Karpas-422 (cell line): ENCODE data around the gene BTNL3. TPM values are rescaled to one million over a fixed set of nuclear protein-coding genes. Genes with fewer than 3 reads are reported as not detected.

Source experiments
- DNase-seq: peaks from one replicate; pipeline ENCODE4 v3.0.0-alpha.2; 2015
- H2AFZ ChIP-seq: fragments of 200-600 bp; sonication (generic); 2 replicates; pipeline ENCODE4 v1.6.1; 2014; ENCODE audit warnings: antibody characterized with exemption, low read length, mixed read lengths
- H3K27ac ChIP-seq: fragments of 200-600 bp; sonication (generic); 2 replicates; pipeline ENCODE4 v1.5.1; 2014; ENCODE audit warnings: mild to moderate bottlenecking, low read length, moderate library complexity
- H3K27me3 ChIP-seq: fragments of 200-600 bp; sonication (generic); 2 replicates; pipeline ENCODE4 v1.6.1; 2014; ENCODE audit warnings: low read length, mixed read lengths
- H3K36me3 ChIP-seq: fragments of 200-600 bp; sonication (generic); 2 replicates; pipeline ENCODE4 v1.6.1; 2014; ENCODE audit warnings: low read length, mixed read lengths; ENCODE audit not compliant: insufficient read depth
- H3K4me1 ChIP-seq: fragments of 200-600 bp; sonication (generic); 2 replicates; pipeline ENCODE4 v1.6.1; 2014; ENCODE audit warnings: mild to moderate bottlenecking, low read length, mixed read lengths
- H3K4me2 ChIP-seq: fragments of 200-600 bp; sonication (generic); 2 replicates; pipeline ENCODE4 v1.6.1; 2014; ENCODE audit warnings: low read length, low read depth, mild to moderate bottlenecking; ENCODE audit not compliant: poor library complexity, severe bottlenecking
- H3K4me3 ChIP-seq: fragments of 200-600 bp; sonication (generic); 2 replicates; pipeline ENCODE4 v1.5.1; 2014; ENCODE audit warnings: mild to moderate bottlenecking, antibody characterized with exemption, low read length, mixed read lengths
- H3K79me2 ChIP-seq: fragments of 200-600 bp; sonication (generic); 2 replicates; pipeline ENCODE4 v1.6.1; 2014; ENCODE audit warnings: mild to moderate bottlenecking, low read length, mixed read lengths
- H3K9ac ChIP-seq: fragments of 200-600 bp; sonication (generic); 2 replicates; pipeline ENCODE4 v1.6.0; 2014; ENCODE audit warnings: low read length
- H3K9me2 ChIP-seq: fragments of 200-600 bp; sonication (generic), shearing (Covaris generic); replicated peaks from 2 replicates; pipeline ENCODE4 v1.6.0; 2014; ENCODE audit warnings: mild to moderate bottlenecking, low read length, moderate library complexity; ENCODE audit not compliant: insufficient read depth
- H3K9me3 ChIP-seq: fragments of 300-700, 200-600 bp; sonication (generic); 2 replicates; pipeline ENCODE4 v1.6.1; 2014; ENCODE audit warnings: low read length, mixed read lengths
- H4K20me1 ChIP-seq: fragments of 200-600 bp; sonication (generic); 2 replicates; pipeline ENCODE4 v1.6.1; 2014; ENCODE audit warnings: mild to moderate bottlenecking, antibody characterized with exemption, low read length, low read depth; ENCODE audit not compliant: insufficient read depth
- total RNA-seq: library from RNA; depleted of rRNA; stranded (reverse); fragments of >200 nt; shearing (Covaris generic); gene quantifications from 2 replicates; pipeline ENCODE4 v1.2.3, GENCODE V29; 2014; ENCODE audit warnings: low replicate concordance; rRNA removed

BTNL3 gene, protein sequence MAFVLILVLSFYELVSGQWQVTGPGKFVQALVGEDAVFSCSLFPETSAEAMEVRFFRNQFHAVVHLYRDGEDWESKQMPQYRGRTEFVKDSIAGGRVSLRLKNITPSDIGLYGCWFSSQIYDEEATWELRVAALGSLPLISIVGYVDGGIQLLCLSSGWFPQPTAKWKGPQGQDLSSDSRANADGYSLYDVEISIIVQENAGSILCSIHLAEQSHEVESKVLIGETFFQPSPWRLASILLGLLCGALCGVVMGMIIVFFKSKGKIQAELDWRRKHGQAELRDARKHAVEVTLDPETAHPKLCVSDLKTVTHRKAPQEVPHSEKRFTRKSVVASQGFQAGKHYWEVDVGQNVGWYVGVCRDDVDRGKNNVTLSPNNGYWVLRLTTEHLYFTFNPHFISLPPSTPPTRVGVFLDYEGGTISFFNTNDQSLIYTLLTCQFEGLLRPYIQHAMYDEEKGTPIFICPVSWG
- total RNA-seq: not detected in 2 replicates

DNA sequence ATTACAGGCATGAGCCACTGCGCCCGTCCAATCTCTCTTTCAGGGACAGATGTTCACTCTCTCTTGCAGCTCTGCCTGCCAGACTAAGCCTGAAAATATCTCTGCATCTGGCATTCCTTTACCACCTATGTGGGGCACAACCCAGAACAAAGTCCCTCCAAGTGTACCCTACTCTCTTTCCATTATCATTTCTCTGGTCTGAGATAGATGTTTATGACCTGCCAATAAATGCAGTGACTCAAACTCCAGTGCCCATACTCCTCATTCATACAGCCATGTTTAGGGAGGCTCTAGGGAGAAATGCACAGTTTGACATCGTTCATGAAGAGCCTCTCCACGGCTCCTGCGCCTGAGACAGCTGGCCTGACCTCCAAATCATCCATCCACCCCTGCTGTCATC lies at the start of gene BTNL3:
Gene BTNL3 (plus strand): TSS at position 255 of the 400 bp plus-strand sequence. CDS start 183 bp downstream, outside the sequence.
- no peak within 1 kb of the TSS for H3K27ac ChIP-seq
- H3K36me3 ChIP-seq: no peaks in the 10 kb centered on the region
- H4K20me1 ChIP-seq: no peaks in the 10 kb centered on the region
- no peaks in the 10 kb centered on the region for H3K9me2 ChIP-seq
- H3K9me3 ChIP-seq: no peaks in the 10 kb centered on the region
- no peak within 1 kb of the TSS for H3K9ac ChIP-seq
- H3K27me3 ChIP-seq: peaks cover 4% of the 10 kb centered on the region; the same call in 1 of the 2 replicates
- no peak within 1 kb of the TSS for H3K4me2 ChIP-seq
- no peak for DNase-seq
- H3K79me2 ChIP-seq: no peaks in the 10 kb centered on the region
- no peak within 1 kb of the TSS for H3K4me3 ChIP-seq
- no peak within 1 kb of the TSS for H2AFZ ChIP-seq
- H3K4me1 ChIP-seq: no peaks in the 10 kb centered on the region

DNA sequence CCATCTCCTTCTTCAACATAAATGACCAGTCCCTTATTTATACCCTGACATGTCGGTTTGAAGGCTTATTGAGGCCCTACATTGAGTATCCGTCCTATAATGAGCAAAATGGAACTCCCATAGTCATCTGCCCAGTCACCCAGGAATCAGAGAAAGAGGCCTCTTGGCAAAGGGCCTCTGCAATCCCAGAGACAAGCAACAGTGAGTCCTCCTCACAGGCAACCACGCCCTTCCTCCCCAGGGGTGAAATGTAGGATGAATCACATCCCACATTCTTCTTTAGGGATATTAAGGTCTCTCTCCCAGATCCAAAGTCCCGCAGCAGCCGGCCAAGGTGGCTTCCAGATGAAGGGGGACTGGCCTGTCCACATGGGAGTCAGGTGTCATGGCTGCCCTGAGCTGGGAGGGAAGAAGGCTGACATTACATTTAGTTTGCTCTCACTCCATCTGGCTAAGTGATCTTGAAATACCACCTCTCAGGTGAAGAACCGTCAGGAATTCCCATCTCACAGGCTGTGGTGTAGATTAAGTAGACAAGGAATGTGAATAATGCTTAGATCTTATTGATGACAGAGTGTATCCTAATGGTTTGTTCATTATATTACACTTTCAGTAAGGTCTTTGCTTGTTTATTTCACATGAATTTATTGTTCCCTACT lies 38.2 kb upstream of the BTNL3 start:
- Histone ChIP-seq H3K36me3 (no peaks in the 10 kb centered on the region), H3K9me3 (no peaks in the 10 kb centered on the region), H3K9ac (no peak overlapping the region), H3K4me2 (no peak overlapping the region), H3K4me3 (no peak overlapping the region), H2AFZ (no peak overlapping the region), H4K20me1 (no peaks in the 10 kb centered on the region), H3K4me1 (no peaks in the 10 kb centered on the region), H3K9me2 (no peaks in the 10 kb centered on the region), H3K27ac (no peak overlapping the region), H3K79me2 (no peaks in the 10 kb centered on the region), H3K27me3 (no peaks in the 10 kb centered on the region)
- DNase-seq: no peak

DNA sequence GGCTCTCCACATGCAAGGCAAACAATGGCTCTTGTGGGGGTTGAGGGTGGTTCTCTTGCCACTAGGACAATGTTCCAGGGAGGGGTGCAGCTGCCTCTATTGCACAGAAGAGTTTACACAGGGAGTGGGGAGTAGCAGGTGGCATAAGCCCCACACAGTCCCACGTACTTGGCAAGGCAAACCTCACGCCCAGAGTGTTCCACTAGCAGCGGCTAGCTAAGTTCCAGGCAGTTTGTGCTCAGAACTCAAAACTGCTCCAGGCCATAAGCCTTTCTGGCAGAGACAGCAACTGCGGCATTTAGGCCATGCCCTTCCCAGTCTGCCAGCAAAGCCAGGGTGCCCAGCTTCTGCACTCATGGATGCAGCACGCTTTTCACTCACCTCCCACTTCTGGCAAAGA lies 29.0 kb upstream of the BTNL3 start:
- H3K9me2 ChIP-seq: no peaks in the 10 kb centered on the region
- H3K9me3 ChIP-seq: no peaks in the 10 kb centered on the region
- no peaks in the 10 kb centered on the region for H4K20me1 ChIP-seq
- H3K4me2 ChIP-seq: no peak overlapping the region
- H3K4me1 ChIP-seq: no peaks in the 10 kb centered on the region
- no peak for DNase-seq
- no peak overlapping the region for H2AFZ ChIP-seq
- H3K4me3 ChIP-seq: no peak overlapping the region
- H3K9ac ChIP-seq: no peak overlapping the region
- no peaks in the 10 kb centered on the region for H3K27me3 ChIP-seq
- no peaks in the 10 kb centered on the region for H3K36me3 ChIP-seq
- H3K27ac ChIP-seq: no peak overlapping the region
- H3K79me2 ChIP-seq: no peaks in the 10 kb centered on the region

DNA sequence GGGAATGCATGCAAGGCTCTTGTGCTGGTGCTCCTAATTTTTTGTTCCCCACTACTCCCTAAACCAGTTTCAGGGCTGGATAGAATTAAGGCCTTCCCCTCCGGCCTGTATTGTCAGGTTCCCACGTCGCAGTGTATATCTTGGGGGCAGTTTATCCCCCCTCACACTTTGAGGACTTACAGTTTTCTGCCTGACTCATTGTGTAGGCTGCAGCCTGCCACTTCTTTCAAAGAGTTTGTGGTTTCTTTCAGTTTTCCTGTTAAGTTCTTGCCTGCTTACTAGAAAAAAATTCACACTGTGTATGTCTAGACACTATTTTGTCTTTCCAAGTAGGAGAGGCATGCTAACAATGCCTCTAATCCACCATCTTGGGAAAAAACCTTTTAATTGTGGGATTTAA lies 28.4 kb upstream of the BTNL3 start:
- H3K4me2 ChIP-seq: no peak overlapping the region
- no peaks in the 10 kb centered on the region for H3K27me3 ChIP-seq
- H2AFZ ChIP-seq: no peak overlapping the region
- H3K36me3 ChIP-seq: no peaks in the 10 kb centered on the region
- H3K9ac ChIP-seq: no peak overlapping the region
- no peak for DNase-seq
- no peaks in the 10 kb centered on the region for H3K9me2 ChIP-seq
- no peaks in the 10 kb centered on the region for H3K79me2 ChIP-seq
- H3K4me3 ChIP-seq: no peak overlapping the region
- no peaks in the 10 kb centered on the region for H4K20me1 ChIP-seq
- H3K27ac ChIP-seq: no peak overlapping the region
- H3K9me3 ChIP-seq: no peaks in the 10 kb centered on the region
- H3K4me1 ChIP-seq: no peaks in the 10 kb centered on the region

DNA sequence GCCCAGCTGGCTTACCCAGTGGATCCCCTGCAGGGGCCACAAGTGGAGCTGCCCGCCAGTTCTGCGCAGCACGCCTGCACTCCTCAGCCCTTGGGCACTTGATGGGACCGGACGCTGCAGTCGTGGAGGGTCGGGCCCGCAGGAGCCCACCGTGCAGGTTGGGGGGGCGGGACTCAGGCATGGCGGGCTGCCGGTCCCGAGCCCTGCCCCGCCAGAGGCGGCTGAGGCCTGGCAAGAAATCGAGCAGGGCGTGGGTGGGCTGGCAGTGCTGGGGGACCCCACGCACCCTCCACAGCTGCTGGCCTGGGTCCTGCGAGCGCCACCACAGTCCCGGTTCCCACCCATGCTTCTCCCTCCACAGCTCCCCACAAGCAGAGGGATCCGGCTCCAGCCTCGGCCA lies 19.2 kb upstream of the BTNL3 start:
- Histone ChIP-seq H2AFZ (no peak overlapping the region), H3K9me2 (no peaks in the 10 kb centered on the region), H3K79me2 (no peaks in the 10 kb centered on the region), H3K9ac (no peak overlapping the region), H3K27ac (no peak overlapping the region), H3K36me3 (no peaks in the 10 kb centered on the region), H3K4me1 (no peaks in the 10 kb centered on the region), H3K4me2 (no peak overlapping the region), H3K4me3 (no peak overlapping the region), H4K20me1 (no peaks in the 10 kb centered on the region), H3K9me3 (no peaks in the 10 kb centered on the region), H3K27me3 (no peaks in the 10 kb centered on the region)
- no peak for DNase-seq

DNA sequence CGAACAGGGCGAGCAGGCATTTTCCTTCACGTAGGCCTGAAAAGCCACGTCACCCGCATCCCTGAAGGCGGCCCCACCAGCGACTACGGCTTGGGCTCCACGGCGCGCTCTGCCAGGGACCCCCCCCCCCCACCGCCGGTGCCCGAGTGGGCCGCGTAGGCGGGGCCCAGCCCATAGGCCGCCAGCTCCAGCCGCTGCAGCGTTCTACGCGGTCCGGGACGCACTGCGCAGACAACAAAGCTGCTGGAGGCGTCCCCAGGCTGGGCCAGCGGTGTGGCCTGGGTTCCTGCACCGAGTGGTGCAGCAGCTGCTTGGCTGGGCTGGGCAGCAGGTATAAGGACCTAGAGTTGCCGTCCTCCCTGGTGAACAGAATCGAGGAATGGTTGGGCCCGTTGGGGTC lies 18.3 kb upstream of the BTNL3 start:
- no peak overlapping the region for H3K9ac ChIP-seq

DNA sequence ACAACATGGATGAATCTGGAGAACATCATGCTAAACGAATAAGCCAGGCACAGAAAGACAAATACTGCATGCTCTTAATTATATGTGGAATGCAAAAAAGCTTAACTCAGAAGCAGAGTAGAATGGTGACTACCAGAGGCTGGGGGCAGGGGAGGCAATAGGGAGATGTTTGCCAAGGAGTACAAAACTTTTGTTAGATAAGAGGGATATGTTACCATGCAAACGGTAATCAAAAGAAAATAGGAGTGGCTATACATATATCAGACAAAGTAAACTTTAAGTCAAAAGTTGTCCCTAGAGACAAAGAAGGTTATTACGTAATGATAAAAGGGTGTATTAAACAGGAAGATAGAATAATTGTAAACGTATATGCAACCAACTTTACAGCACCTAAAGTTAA lies 17.8 kb upstream of the BTNL3 start:
- H3K9me2 ChIP-seq: no peaks in the 10 kb centered on the region
- DNase-seq: no peak

More for the DNA sequence above, 18.3 kb upstream of the BTNL3 start:
- Histone ChIP-seq H3K79me2 (no peaks in the 10 kb centered on the region), H2AFZ (no peak overlapping the region), H3K4me3 (no peak overlapping the region), H3K9me2 (no peaks in the 10 kb centered on the region), H3K27me3 (no peaks in the 10 kb centered on the region), H3K27ac (no peak overlapping the region), H3K4me2 (no peak overlapping the region), H4K20me1 (no peaks in the 10 kb centered on the region), H3K4me1 (no peaks in the 10 kb centered on the region), H3K36me3 (no peaks in the 10 kb centered on the region), H3K9me3 (no peaks in the 10 kb centered on the region)
- no peak for DNase-seq

DNA sequence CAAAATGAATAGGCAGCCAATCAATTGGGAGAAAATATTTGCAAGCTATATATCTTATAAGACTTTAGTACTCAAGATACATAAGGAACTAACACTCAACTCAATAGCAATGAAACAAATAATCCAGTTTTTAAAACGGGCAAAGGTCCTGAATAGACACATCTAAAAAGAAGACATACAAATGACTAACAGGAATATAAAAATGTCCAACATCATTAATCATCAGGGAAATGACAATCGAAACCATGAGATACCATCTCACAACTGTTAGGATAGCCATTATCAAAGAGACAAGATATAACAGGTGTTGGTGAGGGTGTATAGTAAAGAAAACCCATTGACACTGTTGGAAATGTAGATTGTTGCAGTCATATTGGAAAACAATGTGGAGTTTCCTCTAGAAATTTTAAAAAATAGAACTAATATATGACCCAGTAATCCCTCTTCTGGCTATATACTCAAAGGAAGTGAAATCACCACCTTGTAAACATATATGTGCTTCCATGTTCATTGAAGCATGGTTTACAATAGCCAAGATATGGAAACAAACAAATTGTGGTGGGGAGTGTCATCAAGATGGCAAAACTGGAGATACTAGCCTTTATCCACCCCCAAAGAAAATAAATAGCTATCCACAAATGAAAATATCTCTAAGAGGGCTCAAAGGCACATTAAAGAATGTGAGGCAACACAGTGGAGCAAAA lies 13.9 kb upstream of the BTNL3 start:
- H3K9me3 ChIP-seq: no peaks in the 10 kb centered on the region
- no peaks in the 10 kb centered on the region for H3K79me2 ChIP-seq
- no peaks in the 10 kb centered on the region for H4K20me1 ChIP-seq
- no peak for DNase-seq
- H3K4me3 ChIP-seq: no peak overlapping the region
- H3K9ac ChIP-seq: no peak overlapping the region
- H3K4me2 ChIP-seq: no peak overlapping the region
- no peaks in the 10 kb centered on the region for H3K36me3 ChIP-seq
- H3K4me1 ChIP-seq: no peaks in the 10 kb centered on the region
- no peak overlapping the region for H2AFZ ChIP-seq
- H3K27ac ChIP-seq: no peak overlapping the region
- H3K27me3 ChIP-seq: no peaks in the 10 kb centered on the region
- H3K9me2 ChIP-seq: no peaks in the 10 kb centered on the region

More for the DNA sequence above, 17.8 kb upstream of the BTNL3 start:
- Histone ChIP-seq H3K27ac (no peak overlapping the region), H3K79me2 (no peaks in the 10 kb centered on the region), H3K4me2 (no peak overlapping the region), H3K36me3 (no peaks in the 10 kb centered on the region), H2AFZ (no peak overlapping the region), H3K4me1 (no peaks in the 10 kb centered on the region), H3K9me3 (no peaks in the 10 kb centered on the region), H3K9ac (no peak overlapping the region), H3K4me3 (no peak overlapping the region), H4K20me1 (no peaks in the 10 kb centered on the region), H3K27me3 (no peaks in the 10 kb centered on the region)
